Stimulated activated CD8-positive, alpha-beta memory T cell treated with anti-CD3 and anti-CD28 coated beads, Interleukin-4, amount 100 ng/mL, for 48 hours (primary cell): Measurements from ENCODE around the gene LDLRAD4.

Source experiments
- DNase-seq: peaks from one replicate; pipeline ENCODE4 v3.0.0-alpha.2; 2020

LDLRAD4 gene

GRCh38 chr18:13438507-13439056 lies 220.0 kb downstream of the LDLRAD4 start:
- DNase-seq, result no peak

DNA sequence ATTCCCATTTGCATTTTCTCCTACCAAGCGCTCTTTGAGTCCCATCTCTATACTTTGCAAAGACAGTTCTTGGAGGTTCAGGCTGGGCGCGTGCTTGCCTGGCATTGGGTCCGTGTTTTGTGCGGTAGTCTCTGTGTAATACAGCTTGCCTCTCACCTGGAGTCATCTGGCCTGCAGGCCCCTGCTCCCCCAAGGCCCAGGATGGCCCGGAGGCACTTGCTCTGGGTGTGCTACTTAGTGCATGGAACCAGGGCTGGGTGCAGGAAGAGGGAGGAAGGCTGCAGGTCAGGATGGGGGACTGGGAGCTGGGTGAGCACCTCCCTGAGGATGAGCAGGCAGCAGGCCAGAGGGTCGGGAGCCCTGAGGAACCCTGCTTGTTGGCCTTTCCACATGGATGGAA lies 220.9 kb downstream of the LDLRAD4 start:
- DNase-seq, result no peak

DNA sequence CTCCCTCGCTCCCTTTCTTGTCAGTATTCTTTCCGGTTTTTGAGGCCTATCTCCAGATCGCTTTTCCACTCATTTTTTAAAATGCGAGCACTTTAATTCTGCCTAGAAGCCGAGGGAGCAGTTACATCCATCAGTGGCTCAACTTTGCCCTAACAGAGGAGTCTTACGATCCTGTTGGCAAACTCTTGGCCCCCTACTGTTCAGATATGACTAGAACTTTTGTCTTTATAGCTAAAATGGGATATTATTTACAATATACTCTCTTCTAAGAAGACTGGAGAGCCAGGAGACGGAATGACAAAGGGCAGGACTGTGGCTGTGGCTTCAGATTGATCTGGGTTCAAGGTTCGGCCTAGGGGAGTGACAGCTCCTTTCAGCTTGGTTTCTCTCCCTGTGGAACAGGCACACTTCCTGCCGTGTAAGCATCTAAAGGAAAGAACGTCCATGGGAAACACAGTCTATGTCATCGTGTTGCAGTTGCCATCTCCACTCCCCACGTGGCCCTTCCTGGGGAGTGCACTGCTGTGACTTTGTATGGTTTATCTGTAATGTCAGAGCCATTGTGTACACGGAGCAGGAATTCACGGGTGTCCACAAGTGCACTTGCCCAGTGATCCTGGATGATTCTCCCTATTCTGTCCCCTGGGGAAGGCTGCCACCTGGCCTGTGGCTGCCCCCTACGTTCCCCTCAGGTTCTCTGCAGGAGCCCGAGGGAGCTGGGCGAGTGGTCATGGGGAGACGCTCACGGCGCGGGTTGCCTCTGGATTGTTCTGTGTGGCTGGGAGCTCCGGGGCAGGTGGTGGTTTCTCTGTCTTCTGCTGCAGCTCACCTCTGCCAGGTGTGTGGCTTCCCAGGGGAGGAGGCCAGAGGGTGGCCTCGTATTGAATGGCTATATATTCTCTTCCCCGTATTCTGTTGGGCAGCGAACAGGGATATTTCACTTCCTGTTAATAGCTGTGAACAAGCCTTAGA lies 222.0 kb downstream of the LDLRAD4 start:
- DNase-seq, result no peak

DNA sequence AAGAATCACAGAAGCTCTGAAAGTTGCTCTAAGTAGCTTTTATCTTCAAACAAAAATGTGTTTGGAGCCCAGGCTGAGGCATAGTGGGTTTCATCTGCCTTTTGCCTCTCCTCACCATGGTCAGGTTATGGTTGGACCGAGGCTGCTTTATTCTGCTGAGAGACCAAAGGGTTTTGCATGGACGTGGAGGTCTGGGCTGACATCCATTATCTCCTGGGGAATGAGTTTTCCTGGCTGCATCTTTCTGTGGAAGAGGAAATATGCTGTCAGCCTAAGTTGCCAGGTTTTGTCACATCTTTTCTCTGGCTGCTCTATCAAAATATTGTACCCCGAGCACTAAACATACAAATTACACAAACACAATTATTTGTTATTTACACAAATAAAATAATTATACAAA lies 223.2 kb downstream of the LDLRAD4 start:
- DNase-seq, result no peak

DNA sequence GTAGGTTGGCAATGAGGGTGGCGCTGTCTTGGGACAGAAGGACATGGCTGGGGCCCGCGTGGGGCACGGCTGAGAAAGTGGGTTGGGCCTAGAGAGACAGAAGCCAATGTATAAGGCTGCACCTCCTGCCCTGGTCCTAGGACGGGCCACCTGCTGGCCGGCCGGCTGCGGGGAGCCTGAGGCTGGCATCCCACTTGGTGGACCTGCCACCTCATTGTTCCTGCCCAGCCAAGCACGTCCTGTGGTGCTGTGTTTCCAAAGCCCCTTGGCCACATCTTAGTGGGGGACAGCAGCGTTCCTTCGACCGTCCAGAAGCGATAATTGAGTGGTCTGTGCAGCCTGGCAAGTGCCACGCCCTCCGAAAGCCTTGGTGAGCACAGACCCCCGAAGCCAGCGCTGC lies 223.9 kb downstream of the LDLRAD4 start:
- no peak for DNase-seq

GRCh38 chr18:13443552-13443951 lies 225.0 kb downstream of the LDLRAD4 start:
- no peak for DNase-seq

DNA sequence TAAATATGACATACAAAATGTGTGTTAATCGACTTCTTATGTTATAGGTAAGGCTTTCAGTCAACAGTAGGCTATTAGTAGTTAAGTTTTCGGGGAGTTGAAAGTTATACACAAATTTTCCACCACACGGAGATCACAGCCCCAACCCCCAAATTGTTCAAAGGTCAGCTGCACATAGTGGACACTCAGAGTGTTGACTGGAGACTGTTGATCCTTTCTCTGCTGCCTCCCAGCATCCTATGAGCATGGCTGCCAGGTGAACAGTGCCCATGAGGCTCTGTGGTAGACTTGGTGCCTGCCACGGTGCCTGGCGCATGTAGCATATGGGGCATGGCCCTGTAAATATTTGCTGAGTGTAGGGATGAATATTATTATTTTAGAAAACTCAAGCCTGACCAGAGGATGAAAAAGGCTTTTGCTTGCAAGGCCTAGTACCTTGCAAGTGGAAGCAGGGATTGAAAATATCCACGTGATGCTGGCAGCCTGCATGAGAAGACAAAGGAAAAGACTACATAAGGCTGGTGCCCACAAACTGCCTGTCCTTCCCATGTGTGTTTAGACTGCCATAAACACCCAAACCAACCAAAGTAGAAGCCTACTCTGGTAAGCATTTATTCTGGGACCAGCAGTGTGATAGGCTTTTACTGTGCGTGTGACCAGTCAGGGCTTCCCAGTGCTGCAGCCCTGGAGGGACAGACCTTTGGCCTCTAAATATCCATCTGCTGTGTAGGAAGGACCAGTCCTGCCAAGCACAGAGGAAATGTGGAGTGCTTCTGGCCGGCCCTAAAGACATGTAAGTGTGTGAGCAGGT lies 226.1 kb downstream of the LDLRAD4 start:
- DNase-seq, result no peak

- DNase-seq, result no peak
Observed at GRCh38 chr18:13445241-13445897, 226.8 kb downstream of the LDLRAD4 start.

- no peak for DNase-seq
Observed at GRCh38 chr18:13446024-13446423, 227.5 kb downstream of the LDLRAD4 start.

- DNase-seq, result peak; percentile 74
Observed at GRCh38 chr18:13446610-13447461, 228.3 kb downstream of the LDLRAD4 start.

- DNase-seq, result no peak
Observed at GRCh38 chr18:13447621-13448334, 229.2 kb downstream of the LDLRAD4 start.

GRCh38 chr18:13448335-13448795 lies 229.8 kb downstream of the LDLRAD4 start:
- no peak for DNase-seq

GRCh38 chr18:13449651-13450050 lies 231.1 kb downstream of the LDLRAD4 start:
- DNase-seq, result no peak

DNA sequence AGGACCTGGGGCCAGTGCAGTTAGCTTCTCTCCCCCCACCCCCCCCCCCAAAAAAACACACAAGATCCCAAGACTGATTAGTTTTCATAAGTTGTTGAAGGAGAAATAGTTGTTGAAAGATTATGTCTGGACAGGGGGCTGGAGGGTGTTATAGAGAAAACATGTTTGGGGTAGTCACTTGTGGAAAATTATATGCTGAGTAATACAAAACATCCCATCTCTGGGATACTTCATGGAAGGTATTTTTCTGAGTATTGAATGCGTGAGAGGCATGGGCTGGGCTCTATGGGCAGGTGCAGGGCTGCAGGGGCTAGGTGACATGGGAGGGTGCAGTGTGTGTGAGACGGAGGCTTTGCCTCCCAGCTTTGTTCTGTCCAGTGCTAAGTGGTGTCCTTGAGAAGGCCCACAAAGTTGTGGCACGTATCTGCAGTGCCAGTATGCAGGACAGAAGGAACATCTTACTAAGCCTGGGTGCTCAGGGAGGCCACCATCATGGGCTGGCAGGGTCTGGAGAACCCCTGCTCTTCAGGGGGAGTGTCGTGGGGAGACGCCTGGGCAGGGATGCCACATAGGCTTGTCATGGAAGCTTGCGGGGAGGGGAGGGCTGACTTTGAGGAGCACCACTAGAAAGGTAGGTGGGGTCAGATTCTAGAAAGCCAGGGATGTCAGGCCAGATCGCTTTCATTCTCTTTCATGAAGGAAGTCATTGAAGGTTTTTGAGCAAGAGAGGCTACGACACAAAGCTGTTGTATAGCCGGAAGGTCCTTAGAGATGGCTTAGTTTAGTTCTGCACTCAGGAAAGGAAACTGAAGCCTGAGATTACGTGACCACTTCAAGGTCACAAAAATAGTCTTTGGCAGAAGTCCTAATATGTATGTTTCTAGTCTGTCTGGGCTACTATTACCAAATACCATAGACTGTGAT lies 232.0 kb downstream of the LDLRAD4 start:
- no peak for DNase-seq

DNA sequence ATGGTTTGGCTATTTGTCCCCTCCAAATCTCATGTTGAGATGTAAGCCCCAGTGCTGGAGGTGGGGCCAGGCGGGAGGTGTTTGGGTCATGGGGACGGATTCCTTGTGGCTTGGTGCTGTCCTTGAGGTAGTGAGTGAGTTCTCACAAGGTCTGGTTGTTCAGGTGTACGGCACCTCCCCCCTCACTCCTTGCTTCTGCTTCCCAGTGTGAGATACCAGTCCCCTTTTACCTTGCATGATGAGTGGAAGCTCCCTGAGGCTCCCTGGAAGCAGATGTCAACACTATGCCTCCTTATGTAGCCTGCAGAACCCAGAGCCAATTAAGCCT lies 232.6 kb downstream of the LDLRAD4 start:
- no peak for DNase-seq

DNA sequence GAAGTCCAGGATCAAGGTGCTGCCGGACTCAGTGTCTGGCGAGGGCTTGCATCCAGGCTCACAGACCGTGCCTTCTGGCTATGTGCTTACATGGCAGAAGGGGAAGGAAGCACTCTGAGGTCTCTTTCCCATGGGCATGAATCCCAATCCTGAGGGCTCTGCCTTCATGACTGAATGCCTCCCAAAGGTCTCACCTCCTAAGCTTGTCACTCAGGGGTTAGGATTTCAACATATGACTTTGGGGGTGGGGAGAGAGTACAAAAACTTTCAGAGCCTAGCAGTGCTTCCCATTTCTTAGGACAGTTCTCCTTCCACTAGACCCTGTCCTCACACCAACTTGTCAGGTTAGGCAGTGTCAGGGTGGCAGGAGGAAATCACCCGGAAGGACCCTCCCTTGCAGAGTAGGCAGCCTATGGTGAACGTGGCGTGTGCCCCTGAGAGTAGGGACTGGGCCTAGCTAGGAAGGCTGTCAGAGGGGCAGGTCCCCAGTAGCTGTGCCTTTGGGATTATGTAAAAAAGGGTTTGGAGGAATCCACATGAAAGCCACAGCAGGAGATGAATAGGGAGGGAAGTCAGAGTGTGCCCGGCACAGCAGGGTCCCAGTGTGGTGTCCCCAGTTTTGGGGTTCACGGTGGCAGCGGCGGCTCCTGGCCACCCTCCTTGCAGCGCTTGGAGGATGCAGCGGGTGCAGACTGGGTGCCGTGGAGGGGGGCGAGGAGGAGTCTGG lies 233.3 kb downstream of the LDLRAD4 start:
- no peak for DNase-seq

GRCh38 chr18:13452388-13452811 lies 233.8 kb downstream of the LDLRAD4 start:
- DNase-seq, result no peak

DNA sequence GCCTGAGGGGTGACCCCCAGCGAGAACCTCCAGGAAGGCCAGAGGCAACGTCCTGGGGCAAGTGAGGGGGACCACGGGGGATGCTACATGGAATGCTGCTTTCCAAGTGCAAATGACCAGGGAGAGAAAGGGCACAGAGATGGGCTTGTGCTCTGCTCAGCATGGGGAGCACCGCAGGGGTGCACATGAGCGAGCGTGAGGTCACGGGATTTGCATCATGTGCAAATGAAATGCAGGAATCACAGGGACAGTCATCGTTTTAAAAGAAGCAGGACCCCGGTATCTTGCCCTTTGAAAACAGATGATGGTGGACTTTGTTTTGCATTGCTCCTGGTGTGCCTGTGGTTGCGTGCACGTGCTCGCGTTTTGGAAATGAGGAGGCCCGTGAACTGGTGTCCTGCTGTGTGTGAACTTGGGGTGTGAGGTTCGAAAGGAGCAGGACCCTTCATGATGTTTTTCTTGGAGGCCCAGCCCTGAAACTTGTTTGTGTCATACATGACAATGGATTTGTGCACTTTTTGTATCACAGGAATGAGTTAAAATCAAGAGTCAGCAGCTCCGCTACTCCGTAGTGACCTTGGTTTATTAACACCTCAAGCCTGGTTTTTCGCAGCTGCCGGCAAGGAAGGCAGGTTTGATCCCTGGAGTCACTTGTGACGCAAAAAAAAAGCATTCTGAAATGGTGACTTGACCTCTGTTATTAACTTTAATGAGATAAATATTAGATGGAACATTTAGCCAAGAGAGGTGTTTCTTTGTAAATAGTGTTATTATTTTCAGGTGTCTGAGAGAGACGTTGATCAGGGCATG lies 234.5 kb downstream of the LDLRAD4 start:
- no peak for DNase-seq

DNA sequence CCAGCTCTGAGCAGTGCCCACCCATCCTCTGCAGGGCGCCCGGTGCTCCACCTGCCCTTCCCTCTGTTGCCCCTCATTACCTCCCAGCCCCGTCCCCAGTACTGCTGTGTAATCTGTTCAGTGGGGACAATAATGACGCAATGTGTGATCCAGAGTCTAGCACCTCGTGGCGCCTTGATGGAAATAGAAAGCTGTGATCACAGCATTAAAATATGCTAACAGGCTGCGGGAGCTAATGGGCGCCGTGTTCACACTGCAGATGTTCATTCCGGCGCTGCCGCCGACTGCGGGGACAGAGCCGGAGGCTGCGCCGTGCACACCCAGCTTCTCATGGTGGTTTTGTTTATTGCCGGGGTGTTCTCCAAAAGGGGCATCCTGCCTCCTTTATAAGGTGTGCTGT lies 235.2 kb downstream of the LDLRAD4 start:
- no peak for DNase-seq
